ENCODE measurements around the gene MAPK8IP1. TPM values are rescaled to one million over a fixed set of nuclear protein-coding genes. Genes with fewer than 3 reads are reported as not detected.

MAPK8IP1 gene
- total RNA-seq, 4 donors from 2014 or later = 4.6 to 6.5 (median 5.4) TPM

- no peak overlapping the region for H3K4me3 ChIP-seq (ENCODE audit: low read depth, poor library complexity, severe bottlenecking)
- whole genome bisulfite sequencing, 2 donors = 89 to 100% methylated on average over 4 to 9 of the region's 12 CpGs
- no peak for DNase-seq (ENCODE audit: low spot score in 2 of 2)
- TF ChIP-seq CTCF (IDR thresholded peaks at IDR 0.05) (no peak), POLR2A (IDR thresholded peaks at IDR 0.05) (no peak)
- intact Hi-C loops (cut with DNase I; ENCODE audit: low total_unique reads) = no loop called here
Observed at GRCh38 chr11:45869551-45869950, 15.9 kb upstream of the MAPK8IP1 start.

GRCh38 chr11:45870706-45871105, 14.7 kb upstream of the MAPK8IP1 start:
- TF ChIP-seq POLR2A (IDR thresholded peaks at IDR 0.05) = no peak
- TF ChIP-seq CTCF (IDR thresholded peaks at IDR 0.05) = no peak

GRCh38 chr11:45871638-45872037, 13.8 kb upstream of the MAPK8IP1 start:
- TF ChIP-seq CTCF (IDR thresholded peaks at IDR 0.05) (no peak), POLR2A (IDR thresholded peaks at IDR 0.05) (no peak)
- no peak for DNase-seq (ENCODE audit: low spot score in 2 of 2)
- intact Hi-C loops (cut with DNase I; ENCODE audit: low total_unique reads) = loop anchor here (10.0 kb wide), 1 partner anchor 133 kb away; no protein-coding TSS in a partner anchor
- WGBS, 2 donors = 79 to 93% methylated on average over 2 of the region's 2 CpGs
- no peak overlapping the region for H3K4me3 ChIP-seq (ENCODE audit: low read depth, poor library complexity, severe bottlenecking)

More at GRCh38 chr11:45870706-45871105, 14.7 kb upstream of the MAPK8IP1 start:
- H3K4me3 ChIP-seq (ENCODE audit: low read depth, poor library complexity, severe bottlenecking) = no peak overlapping the region
- intact Hi-C loops (cut with DNase I; ENCODE audit: low total_unique reads) = loop anchor here (10.0 kb wide), 1 partner anchor 134 kb away; no protein-coding TSS in a partner anchor
- 87 to 95% methylated on average over 4 of the region's 4 CpGs for WGBS, 2 donors
- DNase-seq (ENCODE audit: low spot score in 2 of 2) = no peak

- TF ChIP-seq POLR2A (IDR thresholded peaks at IDR 0.05) (no peak), CTCF (IDR thresholded peaks at IDR 0.05) (no peak)
- no peak for DNase-seq (ENCODE audit: low spot score in 2 of 2)
- intact Hi-C loops (cut with DNase I; ENCODE audit: low total_unique reads) = loop anchor here (10.0 kb wide), 1 partner anchor 132 kb away; no protein-coding TSS in a partner anchor
- no peak overlapping the region for H3K4me3 ChIP-seq (ENCODE audit: low read depth, poor library complexity, severe bottlenecking)
- 63 to 67% methylated on average over 9 of the region's 9 CpGs for WGBS, 2 donors
Observed at GRCh38 chr11:45872651-45873356, 12.6 kb upstream of the MAPK8IP1 start.

GRCh38 chr11:45876401-45876800, 9.1 kb upstream of the MAPK8IP1 start:
- no peak for DNase-seq (ENCODE audit: low spot score in 2 of 2)
- TF ChIP-seq CTCF (IDR thresholded peaks at IDR 0.05) = no peak
- TF ChIP-seq POLR2A (IDR thresholded peaks at IDR 0.05) = no peak
- WGBS, 2 donors = 64 to 65% methylated on average over 6 of the region's 6 CpGs
- no peak overlapping the region for H3K4me3 ChIP-seq (ENCODE audit: low read depth, poor library complexity, severe bottlenecking)
- intact Hi-C loops (cut with DNase I; ENCODE audit: low total_unique reads) = loop anchor here (10.0 kb wide), 1 partner anchor 128 kb away; no protein-coding TSS in a partner anchor

Data from lower leg skin (tissue), 4 donors.